Spinal cord (tissue), 10 donors: ENCODE data around the gene RFT1. TPM values are rescaled to one million over a fixed set of nuclear protein-coding genes. Genes with fewer than 3 reads are reported as not detected.

Source experiments
- DNase-seq, 6 donors: peaks; one replicate each; pipeline versions ENCODE4 v3.0.0 to v3.0.0-alpha.2; 2013 to 2015; ENCODE audit warnings: low spot score in 6 of 6, low read depth in 4 of 6
- H3K27ac ChIP-seq: one replicate; pipeline ENCODE4 v1.5.1; 2013; ENCODE audit warnings: low read depth, low read length, control low read depth
- H3K27me3 ChIP-seq: one replicate; pipeline ENCODE4 v1.6.1; 2013; ENCODE audit warnings: low read length; ENCODE audit not compliant: control insufficient read depth, insufficient read depth
- H3K36me3 ChIP-seq: one replicate; pipeline ENCODE4 v1.6.1; 2013; ENCODE audit warnings: low read length; ENCODE audit not compliant: control insufficient read depth, insufficient read depth
- H3K4me1 ChIP-seq: one replicate; pipeline ENCODE4 v1.6.1; 2013; ENCODE audit warnings: low read length; ENCODE audit not compliant: control insufficient read depth, insufficient read depth
- H3K4me3 ChIP-seq: one replicate; pipeline ENCODE4 v1.5.1; 2013; ENCODE audit warnings: low read depth, low read length, control low read depth
- H3K9me3 ChIP-seq: one replicate; pipeline ENCODE4 v1.6.1; 2013; ENCODE audit warnings: low read length; ENCODE audit not compliant: control insufficient read depth, insufficient read depth
- WGBS: methylation state at CpG from one replicate; pipeline ENCODE4 v1.1.5; 2013; ENCODE audit warnings: missing lambda C conversion rate; ENCODE audit not compliant: insufficient coverage; 5-methylcytosine and 5-hydroxymethylcytosine counted together
- polyA plus RNA-seq, 2 donors: library from polyadenylated mRNA; unstranded; fragments of 120-200 nt; gene quantifications; one replicate each; pipeline ENCODE4 v1.2.1, GENCODE V29; 2013; ENCODE audit not compliant: insufficient read length in 2 of 2
- total RNA-seq, 2 donors: library from RNA; depleted of rRNA in 1 of 2; stranded (reverse); fragments of 120-200 nt in 1 of 2; fragments of >200 nt in 1 of 2; gene quantifications; one replicate each; pipeline versions ENCODE4 v1.2.3 to v1.2.4, GENCODE V29; 2013 to 2014
- donor health status: healthy.

The RFT1 gene
- total and polyA plus RNA-seq, 4 donors = 10.8 to 18.3 (median 14.7) TPM

- Histone ChIP-seq H3K4me3 (no peak overlapping the region), H3K4me1 (peaks cover 4% of the 10 kb centered on the region), H3K27me3 (no peaks in the 10 kb centered on the region), H3K27ac (no peak overlapping the region), H3K36me3 (peaks cover 35% of the 10 kb centered on the region), H3K9me3 (no peaks in the 10 kb centered on the region)
- no peak for DNase-seq
- 67% methylated on average over 10 of the region's 12 CpGs for WGBS
These were observed 29.3 kb downstream of the RFT1 start for GRCh38 chr3:53100818-53101466.

DNA sequence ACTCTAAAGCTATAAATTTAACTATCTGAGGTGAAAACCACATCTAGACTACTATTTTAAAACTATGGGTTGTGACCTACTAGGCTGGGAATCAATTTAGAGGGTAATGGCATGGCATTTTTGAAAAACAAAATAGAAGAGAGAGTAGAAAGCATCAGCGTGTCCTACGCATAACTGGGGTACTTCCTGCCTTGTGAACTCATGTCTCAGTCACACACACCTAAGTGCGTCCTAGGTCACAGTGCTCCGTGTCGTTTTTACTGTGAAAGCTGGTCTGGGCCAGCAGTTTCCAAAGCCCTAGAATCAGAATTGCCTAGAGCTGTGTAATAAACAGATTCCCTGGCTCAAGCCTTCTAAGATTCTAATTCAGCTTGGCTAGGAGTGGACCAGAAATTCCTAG lies 32.3 kb downstream of the RFT1 start:
- WGBS = 91% methylated on average over 4 of the region's 5 CpGs
- peaks cover 37% of the 10 kb centered on the region for H3K36me3 ChIP-seq
- no peaks in the 10 kb centered on the region for H3K9me3 ChIP-seq
- H3K27me3 ChIP-seq = no peaks in the 10 kb centered on the region
- H3K27ac ChIP-seq = no peak overlapping the region
- no peak overlapping the region for H3K4me3 ChIP-seq
- H3K4me1 ChIP-seq = peaks cover 4% of the 10 kb centered on the region
- no peak for DNase-seq

DNA sequence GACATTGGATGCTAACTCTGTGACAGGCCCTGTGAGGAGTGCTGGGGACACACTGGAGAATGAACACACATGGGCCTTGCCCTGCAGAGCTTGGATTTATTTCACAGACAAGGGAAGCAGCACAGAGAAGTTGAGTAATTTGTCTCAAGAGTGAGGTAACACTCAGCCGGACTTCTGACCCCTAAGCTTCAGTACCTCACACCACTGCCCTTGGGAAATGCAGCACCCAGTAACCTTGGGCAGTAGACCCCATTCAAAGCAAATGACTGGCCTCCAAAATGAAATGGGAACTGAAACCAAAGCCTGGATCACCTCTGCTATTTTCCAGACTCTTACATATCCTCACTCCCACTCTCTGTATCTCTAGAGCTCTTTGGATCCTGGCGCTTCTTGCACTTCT lies 37.3 kb downstream of the RFT1 start:
- Histone ChIP-seq H3K36me3 (peaks cover 37% of the 10 kb centered on the region), H3K9me3 (no peaks in the 10 kb centered on the region), H3K27ac (no peak overlapping the region), H3K4me3 (no peak overlapping the region), H3K27me3 (no peaks in the 10 kb centered on the region), H3K4me1 (peaks cover 9% of the 10 kb centered on the region)
- WGBS = 76% methylated on average over 2 of the region's 2 CpGs
- DNase-seq = no peak

DNA sequence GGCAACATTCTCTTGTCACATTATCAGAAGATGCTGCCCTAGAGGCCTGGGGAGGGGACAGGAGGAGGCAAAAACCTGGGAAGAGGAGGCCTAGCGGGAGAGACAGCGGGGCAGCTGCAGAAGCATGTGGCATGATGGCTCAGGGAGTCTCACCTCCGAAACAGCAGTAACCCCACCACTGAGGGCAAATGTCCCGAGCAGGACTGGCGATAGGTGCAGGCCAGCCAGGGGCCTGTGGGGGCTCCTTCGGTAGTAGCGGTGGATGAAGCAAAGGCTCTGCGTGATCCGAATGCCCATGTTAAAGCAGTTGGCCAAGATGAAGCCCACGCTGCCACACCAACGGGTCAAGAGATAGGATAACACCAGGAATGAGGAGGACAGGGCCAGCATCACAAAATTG lies 38.0 kb downstream of the RFT1 start:
- Histone ChIP-seq H3K9me3 (no peaks in the 10 kb centered on the region), H3K4me1 (peaks cover 9% of the 10 kb centered on the region), H3K36me3 (peaks cover 38% of the 10 kb centered on the region), H3K27ac (no peak overlapping the region), H3K4me3 (no peak overlapping the region), H3K27me3 (no peaks in the 10 kb centered on the region)
- no peak for DNase-seq
- 97% methylated on average over 10 of the region's 11 CpGs for WGBS

- peaks cover 41% of the 10 kb centered on the region for H3K36me3 ChIP-seq
- H3K27me3 ChIP-seq = no peaks in the 10 kb centered on the region
- no peak overlapping the region for H3K4me3 ChIP-seq
- no peak overlapping the region for H3K27ac ChIP-seq
- no peak for DNase-seq
- peaks cover 9% of the 10 kb centered on the region for H3K4me1 ChIP-seq
- WGBS = 86% methylated on average over 1 of the region's 5 CpGs
- H3K9me3 ChIP-seq = no peaks in the 10 kb centered on the region
These were observed 39.2 kb downstream of the RFT1 start for GRCh38 chr3:53091011-53091410.

DNA sequence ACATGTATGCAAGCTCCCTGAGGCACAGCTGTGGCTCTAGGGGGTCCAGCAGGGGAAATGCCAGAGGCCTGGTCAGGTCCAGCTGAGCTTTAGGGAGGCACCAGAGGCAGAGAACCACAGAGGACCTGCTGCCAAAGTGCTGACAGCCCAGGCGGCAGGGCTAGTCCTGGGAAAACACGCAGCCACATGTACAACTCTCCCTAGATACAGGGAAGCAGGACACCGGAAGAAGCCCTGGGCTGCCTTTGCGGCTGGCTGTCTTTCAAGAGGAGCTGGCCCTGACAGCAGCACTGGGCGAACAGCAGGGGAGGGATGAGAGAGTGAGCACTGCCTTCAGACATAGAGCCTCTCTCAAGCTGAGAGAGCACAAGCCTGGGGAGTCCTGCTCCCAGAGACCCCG lies 40.7 kb downstream of the RFT1 start:
- no peak for DNase-seq
- no peak overlapping the region for H3K27ac ChIP-seq
- H3K9me3 ChIP-seq = no peaks in the 10 kb centered on the region
- no peak overlapping the region for H3K4me3 ChIP-seq
- no peaks in the 10 kb centered on the region for H3K27me3 ChIP-seq
- WGBS = 71% methylated on average over 6 of the region's 6 CpGs
- H3K4me1 ChIP-seq = peaks cover 19% of the 10 kb centered on the region
- H3K36me3 ChIP-seq = peaks cover 43% of the 10 kb centered on the region

DNA sequence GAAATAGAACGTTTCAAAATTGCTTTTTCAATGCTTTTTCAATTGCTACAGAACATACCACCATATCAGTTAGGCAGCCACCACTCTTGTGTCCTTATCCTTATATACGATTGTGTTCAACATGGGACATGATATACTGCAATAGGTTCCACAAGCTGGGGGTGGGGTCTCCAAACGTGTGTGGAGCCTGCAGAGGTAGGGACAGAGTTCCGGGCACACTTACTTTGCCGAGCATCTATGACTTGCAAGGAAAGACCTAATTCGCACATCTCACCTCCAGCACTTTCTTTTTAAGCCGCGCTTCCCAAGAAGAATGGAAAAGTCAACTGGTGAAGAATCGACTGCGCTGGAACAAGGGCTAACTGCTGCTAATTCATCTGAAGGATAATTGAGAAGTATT lies 44.8 kb downstream of the RFT1 start:
- Histone ChIP-seq H3K36me3 (peaks cover 23% of the 10 kb centered on the region), H3K4me1 (peaks cover 32% of the 10 kb centered on the region), H3K27me3 (no peaks in the 10 kb centered on the region), H3K27ac (no peak overlapping the region), H3K4me3 (no peak overlapping the region), H3K9me3 (no peaks in the 10 kb centered on the region)
- 85% methylated on average over 6 of the region's 10 CpGs for WGBS
- no peak for DNase-seq

GRCh38 chr3:53084310-53085001 lies 45.8 kb downstream of the RFT1 start:
- Histone ChIP-seq H3K4me3 (no peak overlapping the region), H3K4me1 (peaks cover 25% of the 10 kb centered on the region), H3K27ac (no peak overlapping the region), H3K36me3 (peaks cover 17% of the 10 kb centered on the region), H3K9me3 (no peaks in the 10 kb centered on the region), H3K27me3 (no peaks in the 10 kb centered on the region)
- WGBS = 27% methylated on average over 11 of the region's 12 CpGs
- peak in 2 of 6 donors; percentile 55 to 82 for DNase-seq

DNA sequence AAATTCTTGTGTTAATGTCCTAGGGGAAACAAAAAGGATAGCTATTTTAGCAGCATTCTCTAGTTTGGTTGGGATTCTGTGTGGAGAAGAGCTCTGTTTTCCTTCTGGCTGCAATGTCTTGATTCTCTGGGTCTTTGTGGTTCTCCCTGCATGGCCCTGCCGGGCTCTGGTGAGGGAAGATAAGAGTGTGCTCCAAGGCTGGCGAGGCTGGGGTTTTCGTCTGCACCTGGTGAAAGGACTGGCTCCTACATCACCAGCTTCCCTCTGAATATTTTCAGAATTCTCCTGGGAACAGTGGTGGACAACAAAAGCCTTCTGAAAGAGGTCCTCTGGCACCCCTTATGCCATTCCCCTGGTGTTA lies 46.3 kb downstream of the RFT1 start:
- no CpG with 5 or more reads among the region's 3 CpGs for WGBS
- Histone ChIP-seq H3K4me3 (no peak overlapping the region), H3K27me3 (no peaks in the 10 kb centered on the region), H3K27ac (no peak overlapping the region), H3K36me3 (peaks cover 15% of the 10 kb centered on the region), H3K9me3 (no peaks in the 10 kb centered on the region), H3K4me1 (peaks cover 23% of the 10 kb centered on the region)
- DNase-seq = no peak

DNA sequence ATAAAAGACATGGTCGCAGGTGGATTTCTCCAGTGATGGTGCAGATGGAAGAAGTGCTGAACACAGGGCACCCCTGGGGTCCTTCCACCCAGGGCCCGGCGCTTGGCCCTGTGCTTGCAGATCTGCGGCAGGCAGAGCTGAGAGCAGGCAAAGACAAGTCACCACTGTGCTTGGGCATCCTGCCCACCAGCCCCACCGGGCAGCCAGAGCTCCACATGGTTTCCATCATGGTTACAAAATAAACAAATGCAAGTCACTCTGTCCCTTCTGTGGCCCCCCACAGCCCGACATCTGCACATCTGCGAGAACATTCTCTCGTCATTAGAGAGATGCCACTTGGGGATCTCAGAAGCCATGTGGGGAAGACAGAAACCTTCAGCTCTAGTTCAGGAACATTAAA lies 46.7 kb downstream of the RFT1 start:
- Histone ChIP-seq H3K4me1 (peaks cover 23% of the 10 kb centered on the region), H3K27me3 (no peaks in the 10 kb centered on the region), H3K36me3 (peaks cover 15% of the 10 kb centered on the region), H3K27ac (no peak overlapping the region), H3K4me3 (no peak overlapping the region), H3K9me3 (no peaks in the 10 kb centered on the region)
- peak in 4 of 6 donors; percentile 45 to 93 (median 60) for DNase-seq
- WGBS = 42% methylated on average over 5 of the region's 8 CpGs
